ENCODE results near the gene ZNF750.

ZNF750 gene

GRCh38 chr17:82801377-82801970, 38.3 kb downstream of the ZNF750 start:
- Histone ChIP-seq H3F3A (ENCODE audit: insufficient read depth, low read length) (no peaks in the 10 kb centered on the region), H3K4me3 (ENCODE audit: low read depth, low read length, poor library complexity, severe bottlenecking) (no peak overlapping the region), H3K4me1 (ENCODE audit: insufficient read depth, low read length, severe bottlenecking) (no peaks in the 10 kb centered on the region), H3K27ac (ENCODE audit: low read depth, low read length, poor library complexity, severe bottlenecking) (no peak overlapping the region), H3K79me2 (ENCODE audit: insufficient read depth, low read length) (no peaks in the 10 kb centered on the region), H3K36me3 (ENCODE audit: insufficient read depth, low read length) (peaks cover 34% of the 10 kb centered on the region), H4K20me1 (ENCODE audit: insufficient read depth, low read length) (no peaks in the 10 kb centered on the region), H3K9ac (ENCODE audit: low read length) (no peak overlapping the region), H3K4me2 (ENCODE audit: low read length) (no peak overlapping the region), H3K9me2 (ENCODE audit: low read depth, low read length) (no peaks in the 10 kb centered on the region), H3K27me3 (ENCODE audit: insufficient read depth, low read length) (no peaks in the 10 kb centered on the region), H3K9me3 (ENCODE audit: low read length) (no peaks in the 10 kb centered on the region), H2AFZ (ENCODE audit: low read length) (no peak overlapping the region)
- TF ChIP-seq CTCF (IDR thresholded peaks at IDR 0.05; ENCODE audit: low read length) (no peak), EZH2 (IDR thresholded peaks at IDR 0.05; ENCODE audit: borderline replicate concordance, low read length) (no peak)

- Histone ChIP-seq H3K4me2 (ENCODE audit: low read length) (no peak overlapping the region), H3K79me2 (ENCODE audit: insufficient read depth, low read length) (no peaks in the 10 kb centered on the region), H3K36me3 (ENCODE audit: insufficient read depth, low read length) (peaks cover 31% of the 10 kb centered on the region), H3K27me3 (ENCODE audit: insufficient read depth, low read length) (no peaks in the 10 kb centered on the region), H3K9ac (ENCODE audit: low read length) (no peak overlapping the region), H3K9me3 (ENCODE audit: low read length) (no peaks in the 10 kb centered on the region), H2AFZ (ENCODE audit: low read length) (no peak overlapping the region), H3K4me1 (ENCODE audit: insufficient read depth, low read length, severe bottlenecking) (no peaks in the 10 kb centered on the region), H4K20me1 (ENCODE audit: insufficient read depth, low read length) (no peaks in the 10 kb centered on the region), H3K27ac (ENCODE audit: low read depth, low read length, poor library complexity, severe bottlenecking) (no peak overlapping the region), H3K9me2 (ENCODE audit: low read depth, low read length) (no peaks in the 10 kb centered on the region), H3K4me3 (ENCODE audit: low read depth, low read length, poor library complexity, severe bottlenecking) (no peak overlapping the region), H3F3A (ENCODE audit: insufficient read depth, low read length) (no peaks in the 10 kb centered on the region)
- no peak for TF ChIP-seq EZH2 (IDR thresholded peaks at IDR 0.05; ENCODE audit: borderline replicate concordance, low read length)
- no peak for TF ChIP-seq CTCF (IDR thresholded peaks at IDR 0.05; ENCODE audit: low read length)
Measured at GRCh38 chr17:82800885-82801284, 38.9 kb downstream of the ZNF750 start.

GRCh38 chr17:82799591-82799990, 40.2 kb downstream of the ZNF750 start:
- Histone ChIP-seq H2AFZ (ENCODE audit: low read length) (no peak overlapping the region), H3K9me3 (ENCODE audit: low read length) (no peaks in the 10 kb centered on the region), H3K9ac (ENCODE audit: low read length) (no peak overlapping the region), H4K20me1 (ENCODE audit: insufficient read depth, low read length) (no peaks in the 10 kb centered on the region), H3F3A (ENCODE audit: insufficient read depth, low read length) (no peaks in the 10 kb centered on the region), H3K27ac (ENCODE audit: low read depth, low read length, poor library complexity, severe bottlenecking) (no peak overlapping the region), H3K79me2 (ENCODE audit: insufficient read depth, low read length) (no peaks in the 10 kb centered on the region), H3K4me2 (ENCODE audit: low read length) (no peak overlapping the region), H3K9me2 (ENCODE audit: low read depth, low read length) (no peaks in the 10 kb centered on the region), H3K36me3 (ENCODE audit: insufficient read depth, low read length) (peaks cover 28% of the 10 kb centered on the region), H3K27me3 (ENCODE audit: insufficient read depth, low read length) (no peaks in the 10 kb centered on the region), H3K4me3 (ENCODE audit: low read depth, low read length, poor library complexity, severe bottlenecking) (no peak overlapping the region), H3K4me1 (ENCODE audit: insufficient read depth, low read length, severe bottlenecking) (no peaks in the 10 kb centered on the region)
- TF ChIP-seq EZH2 (IDR thresholded peaks at IDR 0.05; ENCODE audit: borderline replicate concordance, low read length) (no peak), CTCF (IDR thresholded peaks at IDR 0.05; ENCODE audit: low read length) (no peak)

Measured in OCI-LY1 (cell line).